LoVo (cell line): ENCODE measurements around the gene RASAL2.
"Not testable (repeated sequence)": the region's sequence is repeated elsewhere in the genome, so short reads cannot be mapped to it uniquely, and the experiment has no call there.

ENCODE experiments used
- DNase-seq: peaks from one replicate; pipeline ENCODE4 v3.0.0-alpha.2; 2016; ENCODE audit warnings: low spot score

Gene RASAL2

DNA sequence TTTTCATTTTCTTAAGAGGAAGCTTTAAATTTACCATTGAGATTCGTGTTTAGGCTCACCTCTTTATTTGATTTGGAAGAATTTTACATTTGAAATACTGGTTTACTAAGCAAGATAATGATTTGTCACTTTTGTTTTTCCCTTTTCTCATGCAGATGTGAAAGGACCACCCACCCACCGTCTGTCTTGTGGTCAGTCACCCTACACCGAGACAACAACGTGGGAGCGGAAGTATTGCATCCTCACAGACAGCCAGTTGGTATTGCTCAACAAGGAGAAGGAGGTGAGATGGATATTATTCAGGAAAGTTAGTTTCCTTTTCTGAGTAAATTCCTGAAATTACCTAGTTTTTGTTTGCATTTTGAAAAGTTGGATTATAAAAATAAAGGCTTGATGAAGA lies 189.5 kb downstream of the RASAL2 start:
- no peak for DNase-seq

DNA sequence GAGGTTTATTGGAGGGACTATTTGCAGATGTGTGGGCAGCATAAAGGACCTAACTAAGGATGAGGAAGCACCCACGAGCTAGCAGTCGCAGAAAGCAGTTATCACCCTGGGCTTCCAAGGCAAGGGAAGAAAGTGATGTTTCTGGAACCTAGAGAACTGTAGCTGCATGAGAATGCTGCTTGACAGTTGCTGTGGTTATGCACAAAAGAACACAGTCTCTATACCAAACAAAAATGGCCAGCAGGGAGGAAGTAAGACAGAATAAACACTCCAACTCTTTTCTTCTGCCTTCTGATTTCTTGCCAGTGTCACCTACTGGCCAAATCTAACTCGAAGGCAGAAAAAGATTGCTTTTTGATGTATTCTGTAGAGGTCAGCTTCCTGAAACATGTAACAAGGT lies 190.2 kb downstream of the RASAL2 start:
- no peak for DNase-seq

DNA sequence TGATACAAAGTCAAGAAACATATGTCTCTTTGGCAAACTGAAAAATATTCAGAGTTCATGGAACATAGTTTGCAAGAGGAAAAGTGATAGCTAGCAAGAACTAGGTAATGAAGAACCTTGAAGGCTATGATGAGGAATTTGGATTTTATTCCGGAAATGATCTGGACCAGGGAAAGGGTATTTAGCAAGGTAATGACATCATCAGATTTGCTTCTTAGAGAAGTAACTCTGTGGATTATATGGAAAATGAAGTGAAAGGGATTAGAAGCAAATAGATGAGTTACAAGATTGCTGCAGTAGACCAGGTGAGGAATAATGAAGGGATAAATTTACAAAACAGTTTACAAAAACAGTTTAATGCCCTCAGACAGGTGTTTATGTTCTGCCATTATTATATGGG lies 197.3 kb downstream of the RASAL2 start:
- no peak for DNase-seq

DNA sequence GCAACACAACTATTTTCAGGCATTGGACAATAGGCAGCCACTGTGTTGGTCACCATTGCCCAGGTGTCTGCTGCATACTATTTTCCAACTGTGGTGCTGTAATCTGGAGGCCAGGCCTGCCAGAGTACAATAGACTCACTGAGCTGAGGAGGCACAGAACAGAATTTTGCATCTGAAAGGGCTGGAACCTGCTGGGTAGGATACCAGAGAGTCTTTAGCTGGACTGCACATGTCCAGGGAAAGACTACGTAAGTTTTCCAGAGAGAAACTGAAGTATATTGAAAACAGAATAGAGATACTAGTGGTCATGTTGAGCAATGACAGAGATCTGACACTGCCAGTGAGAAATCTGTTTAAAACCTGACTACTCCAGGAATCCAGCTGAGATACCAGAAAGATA lies 200.8 kb downstream of the RASAL2 start:
- no peak for DNase-seq

DNA sequence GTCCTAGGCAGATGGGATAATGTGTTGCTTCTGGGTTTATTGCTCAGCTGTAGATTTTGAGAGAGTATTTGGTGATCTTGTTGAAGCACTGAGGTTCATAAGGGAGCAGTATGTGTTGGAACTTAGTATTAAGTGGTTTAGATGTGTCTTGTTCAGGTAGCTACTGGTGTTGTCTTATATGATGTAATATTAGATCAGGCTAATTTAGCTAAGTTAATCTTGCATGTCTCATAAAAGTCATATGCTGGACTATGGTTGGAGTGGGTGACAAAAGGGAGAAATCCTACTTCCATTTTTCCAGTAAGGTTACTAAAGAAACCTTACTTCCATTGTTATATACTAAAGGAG lies 206.4 kb downstream of the RASAL2 start:
- no peak for DNase-seq

DNA sequence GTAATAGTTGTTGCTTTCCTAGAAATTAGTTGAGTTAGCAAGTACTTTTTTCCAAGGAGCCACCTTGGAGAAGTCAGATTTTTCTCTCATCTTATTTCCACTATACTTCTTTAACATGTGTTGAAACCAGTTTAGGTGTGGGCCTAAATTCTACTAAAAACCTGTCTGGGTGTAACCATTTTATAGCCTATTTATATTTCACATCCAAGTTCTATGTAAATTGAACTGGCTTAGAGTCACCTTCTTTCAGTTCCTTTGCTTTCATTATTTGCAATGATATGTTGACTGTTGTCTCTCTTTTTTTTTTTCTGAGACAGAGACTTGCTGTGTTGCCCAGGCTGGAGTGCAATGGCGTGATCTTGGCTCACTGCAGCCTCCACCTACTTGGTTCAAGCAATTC lies 207.2 kb downstream of the RASAL2 start:
- no peak for DNase-seq

DNA sequence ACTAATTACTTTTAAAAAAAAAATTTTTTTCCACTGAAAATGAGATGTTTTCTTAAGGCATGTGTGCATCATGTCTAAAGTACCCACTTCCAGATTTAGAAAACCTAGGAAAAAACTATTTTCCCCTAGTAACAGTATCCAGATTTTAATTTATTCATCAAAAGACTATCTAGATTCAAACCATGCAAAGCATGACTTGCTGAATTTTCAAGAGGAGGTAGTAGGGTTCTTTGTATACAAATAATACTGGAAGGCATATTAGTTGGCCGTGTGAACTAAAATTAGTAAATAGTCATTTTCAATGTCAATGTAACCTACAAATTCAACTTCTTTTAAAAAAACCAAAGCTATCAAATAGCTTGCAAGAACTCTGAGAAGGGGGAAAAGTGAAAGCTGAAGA lies 213.4 kb downstream of the RASAL2 start:
- DNase-seq, result no peak

DNA sequence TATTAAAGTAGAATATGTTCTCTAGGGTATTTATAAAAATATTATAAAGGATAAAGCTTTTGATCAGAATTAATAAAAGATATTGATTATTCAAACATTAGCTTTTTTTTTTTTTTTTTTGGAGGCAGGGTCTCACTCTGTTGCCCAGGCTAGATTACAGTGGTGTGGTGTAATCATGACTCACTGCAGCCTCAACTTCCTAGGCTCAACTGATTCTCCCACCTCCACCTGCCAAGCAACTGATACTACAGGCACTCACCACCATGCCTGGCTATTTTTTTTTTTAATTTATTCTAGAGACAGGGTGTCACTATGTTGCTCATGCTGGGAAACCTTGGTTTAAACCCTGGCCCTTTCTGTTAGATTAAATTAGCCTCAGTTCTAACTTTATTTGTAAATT lies 214.5 kb downstream of the RASAL2 start:
- DNase-seq, result no peak

DNA sequence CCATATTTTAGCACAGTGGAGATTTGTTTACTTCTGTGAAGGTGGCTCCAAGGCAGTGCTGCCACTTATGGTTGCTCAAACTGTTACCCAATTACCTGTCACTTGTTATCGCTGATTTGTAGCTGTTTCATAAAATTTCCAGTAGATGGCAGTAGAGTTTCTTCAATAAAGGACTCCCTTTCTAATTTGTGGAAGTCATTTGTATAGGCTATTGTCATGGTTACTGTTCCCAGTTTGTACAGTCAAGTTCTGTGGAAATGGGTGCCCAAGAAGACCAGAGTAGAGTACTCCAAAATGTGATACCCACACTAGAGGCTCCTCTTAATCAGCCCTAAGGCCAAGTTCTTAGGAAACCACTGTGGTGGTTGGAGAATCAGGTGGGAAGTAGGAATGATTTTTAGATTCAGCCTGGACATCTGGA lies 216.8 kb downstream of the RASAL2 start:
- DNase-seq, result peak; percentile 83

DNA sequence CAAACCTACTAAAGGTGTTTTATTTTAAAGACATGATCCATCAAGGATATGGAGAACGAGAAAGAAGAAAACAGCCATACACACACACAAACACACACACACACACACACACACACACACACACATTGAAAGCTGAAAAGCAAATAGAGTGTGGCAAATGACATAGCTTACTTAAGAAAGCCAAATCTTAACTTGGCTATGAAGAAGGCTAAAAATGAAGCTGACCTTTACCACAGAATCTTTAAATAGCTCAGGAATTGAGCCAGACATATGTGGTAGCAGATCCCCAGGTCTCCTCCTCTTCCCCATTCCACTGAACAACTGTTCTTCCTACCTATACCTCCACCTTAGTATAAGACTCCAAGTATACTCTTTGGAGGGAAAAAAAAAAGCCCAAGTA lies 217.3 kb downstream of the RASAL2 start:
- DNase-seq, result no peak

DNA sequence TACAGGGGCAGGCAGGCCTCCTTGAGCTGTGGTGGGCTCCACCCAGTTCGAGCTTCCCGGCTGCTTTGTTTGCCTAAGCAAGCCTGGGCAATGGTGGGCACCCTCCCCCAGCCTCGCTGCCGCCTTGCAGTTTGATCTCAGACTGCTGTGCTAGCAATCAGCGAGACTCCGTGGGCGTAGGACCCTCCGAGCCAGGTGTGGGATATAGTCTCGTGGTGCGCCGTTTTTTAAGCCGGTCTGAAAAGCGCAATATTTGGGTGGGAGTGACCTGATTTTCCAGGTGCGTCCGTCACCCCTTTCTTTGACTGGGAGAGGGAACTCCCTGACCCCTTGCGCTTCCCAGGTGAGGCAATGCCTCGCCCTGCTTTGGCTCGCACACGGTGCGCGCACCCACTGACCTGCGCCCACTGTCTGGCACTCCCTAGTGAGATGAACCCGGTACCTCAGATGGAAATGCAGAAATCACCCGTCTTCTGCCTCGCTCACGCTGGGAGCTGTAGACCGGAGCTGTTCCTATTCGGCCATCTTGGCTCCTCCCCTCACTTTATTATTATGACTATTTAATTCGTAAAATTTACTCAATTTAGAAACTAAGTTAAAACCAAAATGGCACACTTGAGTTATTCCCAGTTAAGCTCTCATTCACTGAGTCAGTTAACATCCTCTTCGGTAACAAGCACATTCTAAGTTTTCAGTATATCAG lies 226.5 kb downstream of the RASAL2 start:
- not testable (repeated sequence) for DNase-seq

DNA sequence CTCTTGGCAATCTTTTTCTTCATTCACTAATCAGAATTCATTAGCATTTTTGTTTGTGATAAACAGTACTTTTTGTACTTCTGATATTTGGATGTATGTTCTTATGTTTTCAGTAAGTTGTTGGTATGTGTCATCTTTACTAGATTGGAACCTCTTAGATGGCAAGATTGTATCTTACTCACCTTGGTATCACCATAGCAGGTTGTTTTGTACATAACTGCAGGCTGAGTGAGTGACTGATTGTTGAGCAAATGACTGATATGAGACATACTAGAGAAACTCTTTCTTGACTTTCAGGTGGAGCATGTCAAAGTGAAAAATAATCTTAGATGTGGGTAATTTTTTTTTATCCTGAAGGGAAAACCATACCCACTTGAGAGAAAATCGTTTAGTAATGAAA lies 229.2 kb downstream of the RASAL2 start:
- no peak for DNase-seq

DNA sequence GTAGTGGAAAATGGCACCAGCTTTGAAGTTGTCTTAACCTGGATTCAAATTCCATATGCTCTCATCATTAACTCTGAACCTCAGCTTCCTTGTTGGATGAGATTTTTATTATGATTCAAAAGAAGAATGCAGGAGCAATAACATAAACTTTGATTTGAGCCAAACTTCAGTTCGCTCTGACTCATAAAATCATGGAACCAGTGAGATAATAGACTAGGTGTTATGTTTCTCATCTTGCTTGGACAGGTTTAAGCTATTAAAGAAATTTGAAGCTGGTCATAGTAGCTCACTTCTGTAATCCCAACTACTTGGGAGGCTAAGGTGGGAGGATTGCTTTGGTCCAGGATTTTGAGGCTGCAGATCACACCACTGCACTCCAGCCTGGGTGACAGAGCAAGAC lies 230.1 kb downstream of the RASAL2 start:
- DNase-seq, result no peak

DNA sequence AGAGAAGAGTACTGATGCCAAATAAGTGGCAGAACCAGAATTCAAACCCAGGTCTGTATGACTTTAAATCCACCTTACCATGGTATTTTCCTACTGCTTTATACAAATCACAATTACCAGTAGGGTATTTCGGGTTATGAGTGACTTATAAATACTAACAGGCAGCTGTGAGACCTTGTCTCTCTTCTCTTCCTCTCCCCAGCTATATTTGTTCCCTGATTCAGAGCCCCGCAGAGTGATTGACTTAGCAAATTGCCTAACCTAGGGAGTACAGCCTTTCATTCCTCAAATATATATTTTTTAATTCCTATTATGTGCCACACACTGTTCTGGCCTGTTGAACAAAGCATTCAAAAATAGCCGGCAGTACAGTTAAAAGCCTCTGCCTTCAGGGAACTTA lies 234.8 kb downstream of the RASAL2 start:
- no peak for DNase-seq

DNA sequence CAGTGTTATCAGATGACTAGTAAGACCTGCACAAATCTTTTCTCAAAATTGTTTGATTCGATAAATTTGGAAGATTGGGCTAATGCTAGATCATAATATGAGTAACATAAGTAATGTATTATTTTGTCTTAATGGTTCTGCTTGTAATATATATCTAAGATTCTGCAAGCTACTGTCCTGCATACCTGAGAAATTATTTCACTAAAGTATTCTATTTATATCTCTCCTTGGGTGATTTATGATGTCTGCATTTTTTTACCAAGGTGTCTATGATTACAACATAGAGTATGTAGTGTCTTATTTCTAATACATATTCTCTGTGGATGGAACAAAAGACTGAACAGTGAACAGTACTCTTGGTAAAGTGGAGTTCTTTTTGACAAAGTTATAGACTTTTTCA lies 236.2 kb downstream of the RASAL2 start:
- no peak for DNase-seq

DNA sequence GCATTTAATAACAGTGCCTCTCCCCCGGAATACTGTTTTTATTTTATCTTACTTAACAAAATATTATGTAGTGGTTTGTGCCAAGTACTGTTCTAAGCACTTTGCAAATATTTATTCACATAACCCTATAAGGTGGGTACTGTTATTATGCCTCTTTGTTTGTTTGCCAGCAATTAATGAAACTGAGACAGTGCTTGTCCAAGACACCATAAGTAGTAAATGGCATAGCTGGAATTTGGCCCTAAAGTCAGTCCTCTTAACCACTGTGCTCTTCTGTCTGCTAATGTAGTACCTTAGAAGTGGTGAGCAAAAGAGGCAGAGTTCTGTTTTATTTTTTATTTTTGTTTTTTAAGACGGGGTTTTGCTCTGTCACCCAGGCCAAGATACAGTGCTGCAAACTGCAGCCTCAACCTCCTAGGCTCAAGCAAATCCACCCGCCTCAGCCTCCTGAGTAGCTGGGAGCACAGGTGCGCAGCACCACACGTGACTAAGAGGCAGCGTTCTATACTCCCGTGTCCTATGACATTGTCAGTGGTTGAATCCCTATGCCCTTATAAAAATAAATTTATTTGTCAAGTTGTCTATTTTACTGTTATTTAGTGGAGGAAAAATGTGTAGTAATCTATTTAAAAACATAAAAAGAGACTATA lies 237.1 kb downstream of the RASAL2 start:
- DNase-seq, result no peak

DNA sequence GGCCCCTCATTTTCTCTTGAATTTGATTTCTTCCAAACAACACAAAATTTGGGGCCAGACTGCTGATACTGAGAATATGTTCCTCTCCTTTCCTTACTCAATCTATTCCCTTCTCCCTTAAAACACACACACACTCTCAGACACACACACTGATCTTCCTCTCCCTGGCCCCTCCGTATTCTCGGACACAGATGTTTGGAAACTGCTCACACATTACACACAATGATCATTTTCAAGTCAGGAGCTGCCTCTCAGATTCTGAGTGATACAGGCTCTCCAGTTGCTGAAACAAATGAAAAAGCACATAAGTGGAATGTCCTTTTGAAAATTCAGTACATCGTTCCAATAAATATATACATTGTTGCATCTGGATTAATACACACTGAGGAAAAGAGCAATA lies 241.5 kb downstream of the RASAL2 start:
- DNase-seq, result no peak

DNA sequence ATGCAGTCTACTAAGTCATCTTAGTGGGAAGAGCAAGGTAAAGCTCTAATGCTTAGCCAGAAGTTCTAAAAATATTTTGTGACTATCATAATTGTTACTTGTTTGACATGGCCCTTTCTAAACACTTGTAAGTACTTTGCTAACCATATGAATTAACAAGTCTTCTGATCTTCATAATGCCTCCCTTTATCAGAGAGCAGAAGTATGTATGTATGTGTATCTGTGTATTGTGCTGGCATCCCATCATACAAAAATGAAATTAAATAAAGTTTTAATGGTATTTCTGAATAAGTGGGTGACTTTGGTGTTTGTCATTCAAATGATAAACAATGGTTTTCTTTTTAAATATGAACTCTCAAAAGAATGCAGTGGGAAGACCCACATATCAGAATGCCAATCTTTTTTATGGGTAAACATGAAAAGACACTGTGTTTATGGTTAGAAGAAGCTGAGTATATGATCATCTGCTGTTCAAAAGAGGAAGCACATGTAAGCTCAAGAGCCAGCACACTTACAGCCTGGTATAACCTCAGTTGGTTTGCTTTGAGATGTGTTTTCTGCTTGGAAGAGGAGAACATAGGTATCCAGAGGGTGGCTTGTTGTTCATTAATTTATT lies 243.3 kb downstream of the RASAL2 start:
- DNase-seq, result no peak

DNA sequence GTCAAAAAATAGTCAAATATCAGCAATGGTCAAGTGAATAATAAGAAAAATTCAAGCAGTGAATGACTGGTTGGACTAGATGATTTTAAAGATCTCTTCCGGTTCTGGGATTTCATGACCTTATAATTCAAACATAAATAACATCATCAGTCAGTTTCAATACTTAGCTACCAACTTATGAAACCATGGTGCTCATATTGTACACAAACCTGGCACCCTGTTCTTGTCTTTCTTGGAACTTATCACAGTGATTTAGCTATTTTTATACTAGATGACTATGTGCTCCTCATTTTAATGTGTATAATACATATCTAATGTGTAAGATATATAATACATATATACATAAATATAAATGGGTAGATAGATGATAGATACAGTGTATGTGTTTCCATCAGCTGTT lies 245.9 kb downstream of the RASAL2 start:
- DNase-seq, result no peak

DNA sequence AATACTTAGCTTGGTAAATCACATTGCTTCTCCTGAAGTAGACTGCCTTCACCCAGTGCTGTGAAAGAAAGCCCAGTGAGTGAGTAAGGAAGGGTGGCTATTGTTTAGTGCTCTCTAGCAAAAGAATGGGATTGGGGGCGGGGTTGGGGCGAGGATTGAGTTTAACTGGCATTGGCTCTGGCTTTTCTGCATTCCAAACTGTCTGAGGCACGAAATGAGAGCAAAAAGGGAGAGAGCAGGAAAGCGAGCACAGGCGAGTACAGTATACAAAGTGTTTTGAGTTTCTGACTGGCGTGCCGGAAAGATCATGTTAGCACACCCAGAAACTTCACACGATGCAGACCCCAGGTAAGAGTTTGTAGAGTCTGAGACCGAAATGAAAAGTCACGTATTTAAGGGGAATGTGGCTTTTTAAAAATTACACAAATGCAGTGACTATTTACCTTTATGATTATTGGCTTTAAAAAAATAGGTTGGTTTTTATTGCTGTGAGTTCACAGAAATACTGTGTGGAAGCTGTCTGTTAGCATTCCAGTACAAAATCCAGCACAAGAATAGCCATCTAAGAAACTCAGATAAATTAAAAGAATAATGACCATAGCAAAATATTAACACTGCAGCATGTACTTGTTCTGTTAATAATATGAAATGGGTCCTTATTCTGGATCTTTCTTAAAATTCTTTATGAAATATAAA lies 247.5 kb downstream of the RASAL2 start:
- DNase-seq, result peak; percentile 84

DNA sequence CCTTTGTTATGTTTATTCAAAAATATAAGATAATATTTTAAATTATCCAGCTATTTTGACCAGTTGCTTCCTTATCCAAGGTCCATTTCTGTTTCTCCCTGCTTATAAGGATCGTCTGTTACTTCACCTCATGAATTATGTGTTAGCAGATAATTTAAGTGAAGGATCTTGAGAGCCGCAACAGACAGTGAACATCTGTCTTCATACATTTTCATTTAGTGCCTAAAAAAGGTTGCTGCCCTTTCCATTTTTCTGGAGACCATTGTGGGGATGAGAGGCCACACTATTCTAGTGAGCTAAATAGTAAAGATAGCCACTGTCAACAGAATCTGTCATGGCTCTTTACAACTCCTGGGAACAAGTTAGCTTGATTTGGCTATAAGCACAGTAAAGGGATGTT lies 248.8 kb downstream of the RASAL2 start:
- DNase-seq, result no peak

DNA sequence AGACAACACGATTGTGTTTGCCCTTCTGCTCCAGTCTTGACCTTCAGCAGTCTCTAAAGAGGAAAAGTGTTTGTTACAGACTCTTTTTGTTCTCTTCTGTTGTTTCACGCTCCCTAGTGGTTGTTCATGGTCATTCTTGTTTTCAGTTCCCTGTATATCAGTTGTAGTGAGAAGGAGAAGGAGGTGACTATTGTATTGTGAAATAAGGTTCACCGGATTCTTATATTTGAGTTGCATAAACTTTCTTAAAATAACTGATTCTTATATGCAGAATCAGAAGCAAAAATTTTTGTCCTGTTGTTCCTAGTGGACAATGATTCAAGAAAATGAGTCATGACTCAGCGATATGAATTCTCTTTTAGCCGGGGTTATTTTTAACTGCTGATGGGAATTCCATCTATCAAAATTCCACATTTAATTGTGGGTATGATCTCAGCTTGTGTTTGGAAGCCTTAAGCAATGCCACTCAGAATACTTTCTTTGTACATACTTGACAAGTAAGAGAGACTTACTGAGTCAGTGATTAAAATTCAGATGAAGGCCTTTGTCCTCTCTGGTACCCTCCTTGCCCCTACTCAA lies 250.7 kb downstream of the RASAL2 start:
- peak; percentile 48 for DNase-seq

DNA sequence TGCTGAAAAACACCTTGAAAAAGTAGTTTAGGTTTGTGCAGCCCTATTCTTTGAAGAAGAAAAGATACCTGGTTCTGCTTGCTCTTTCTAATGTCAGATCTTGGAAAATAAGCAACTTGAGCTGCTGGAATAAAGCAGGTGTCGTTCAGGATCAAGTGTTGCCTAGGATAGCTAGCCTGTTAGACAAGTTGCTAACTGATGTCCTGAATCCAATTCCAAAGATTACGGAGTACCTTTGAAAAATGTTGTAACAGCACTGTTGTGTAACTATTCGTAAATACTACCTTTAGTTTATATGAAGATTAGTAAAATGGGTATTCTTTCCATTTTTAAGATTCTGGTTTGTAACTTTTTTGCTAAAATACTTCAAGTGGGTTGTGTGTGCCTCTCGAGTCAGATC lies 251.3 kb downstream of the RASAL2 start:
- DNase-seq, result no peak
